ENCODE measurements around the gene AMN1. TPM values are rescaled to one million over a fixed set of nuclear protein-coding genes. Genes with fewer than 3 reads are reported as not detected.
"Not testable (repeated sequence)": the region's sequence is repeated elsewhere in the genome, so short reads cannot be mapped to it uniquely, and the experiment has no call there.

AMN1 gene
- total RNA-seq, 1 donor from 2014 or later, result 5.6 TPM

DNA sequence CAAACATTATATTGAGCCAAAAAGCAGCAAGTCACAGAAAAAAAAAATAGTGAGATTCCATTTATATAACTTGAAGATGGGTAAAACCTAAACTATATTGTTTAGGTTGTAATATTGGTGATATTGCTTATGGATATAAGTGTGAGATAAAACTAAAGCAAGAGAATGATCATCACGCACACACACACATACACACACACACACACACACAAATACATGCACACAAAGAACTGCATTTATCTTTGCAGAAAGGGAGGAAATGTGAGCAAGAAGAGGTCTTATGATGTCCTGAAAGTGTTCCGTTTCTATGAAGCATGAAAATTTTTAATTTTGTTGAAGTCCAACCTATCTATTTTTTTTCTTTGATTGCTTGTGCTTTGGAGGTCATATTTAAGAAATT lies 16.4 kb upstream of the AMN1 start:
- peaks cover 11% of the 10 kb centered on the region for H3K36me3 Mint-ChIP-seq (ENCODE audit: low read depth, unreplicated experiment)
- H3K4me3 Mint-ChIP-seq (ENCODE audit: unreplicated experiment), result no peak overlapping the region
- peaks cover 10% of the 10 kb centered on the region for H3K4me1 Mint-ChIP-seq (ENCODE audit: unreplicated experiment)
- DNase-seq (ENCODE audit: low spot score), result no peak
- TF ChIP-seq, protein P1, sequence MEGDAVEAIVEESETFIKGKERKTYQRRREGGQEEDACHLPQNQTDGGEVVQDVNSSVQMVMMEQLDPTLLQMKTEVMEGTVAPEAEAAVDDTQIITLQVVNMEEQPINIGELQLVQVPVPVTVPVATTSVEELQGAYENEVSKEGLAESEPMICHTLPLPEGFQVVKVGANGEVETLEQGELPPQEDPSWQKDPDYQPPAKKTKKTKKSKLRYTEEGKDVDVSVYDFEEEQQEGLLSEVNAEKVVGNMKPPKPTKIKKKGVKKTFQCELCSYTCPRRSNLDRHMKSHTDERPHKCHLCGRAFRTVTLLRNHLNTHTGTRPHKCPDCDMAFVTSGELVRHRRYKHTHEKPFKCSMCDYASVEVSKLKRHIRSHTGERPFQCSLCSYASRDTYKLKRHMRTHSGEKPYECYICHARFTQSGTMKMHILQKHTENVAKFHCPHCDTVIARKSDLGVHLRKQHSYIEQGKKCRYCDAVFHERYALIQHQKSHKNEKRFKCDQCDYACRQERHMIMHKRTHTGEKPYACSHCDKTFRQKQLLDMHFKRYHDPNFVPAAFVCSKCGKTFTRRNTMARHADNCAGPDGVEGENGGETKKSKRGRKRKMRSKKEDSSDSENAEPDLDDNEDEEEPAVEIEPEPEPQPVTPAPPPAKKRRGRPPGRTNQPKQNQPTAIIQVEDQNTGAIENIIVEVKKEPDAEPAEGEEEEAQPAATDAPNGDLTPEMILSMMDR (IDR thresholded peaks at IDR 0.05; ENCODE audit: unreplicated experiment), result no peak
- no peak overlapping the region for H3K27ac Mint-ChIP-seq (ENCODE audit: unreplicated experiment)
- H3K27me3 Mint-ChIP-seq (ENCODE audit: unreplicated experiment), result peaks cover 4% of the 10 kb centered on the region
- peaks cover 11% of the 10 kb centered on the region for H3K9me3 Mint-ChIP-seq (ENCODE audit: unreplicated experiment)

DNA sequence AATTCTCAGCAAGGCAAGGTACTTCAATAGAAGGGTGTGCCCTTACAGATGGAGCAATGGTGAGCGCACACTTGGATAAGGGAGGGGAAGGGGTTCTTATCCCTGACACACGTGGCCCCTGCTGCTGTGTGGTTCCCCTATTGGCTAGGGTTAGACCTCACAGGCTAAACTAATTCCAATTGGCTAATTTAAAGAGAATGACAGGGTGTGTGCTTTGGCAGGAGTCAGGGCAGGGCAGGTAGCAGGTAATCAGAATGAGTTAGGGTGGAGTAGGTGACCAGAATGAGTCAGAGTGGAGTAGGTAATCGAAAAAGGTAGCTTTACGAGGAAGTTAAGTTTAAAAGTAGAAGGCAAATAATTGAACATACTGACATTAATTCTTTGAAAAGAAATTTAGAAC lies 15.5 kb upstream of the AMN1 start:
- not testable (repeated sequence) for H3K4me3 Mint-ChIP-seq (ENCODE audit: unreplicated experiment); H3K36me3 Mint-ChIP-seq (ENCODE audit: low read depth, unreplicated experiment); H3K9me3 Mint-ChIP-seq (ENCODE audit: unreplicated experiment); H3K4me1 Mint-ChIP-seq (ENCODE audit: unreplicated experiment); DNase-seq (ENCODE audit: low spot score); H3K27ac Mint-ChIP-seq (ENCODE audit: unreplicated experiment); H3K27me3 Mint-ChIP-seq (ENCODE audit: unreplicated experiment)

DNA sequence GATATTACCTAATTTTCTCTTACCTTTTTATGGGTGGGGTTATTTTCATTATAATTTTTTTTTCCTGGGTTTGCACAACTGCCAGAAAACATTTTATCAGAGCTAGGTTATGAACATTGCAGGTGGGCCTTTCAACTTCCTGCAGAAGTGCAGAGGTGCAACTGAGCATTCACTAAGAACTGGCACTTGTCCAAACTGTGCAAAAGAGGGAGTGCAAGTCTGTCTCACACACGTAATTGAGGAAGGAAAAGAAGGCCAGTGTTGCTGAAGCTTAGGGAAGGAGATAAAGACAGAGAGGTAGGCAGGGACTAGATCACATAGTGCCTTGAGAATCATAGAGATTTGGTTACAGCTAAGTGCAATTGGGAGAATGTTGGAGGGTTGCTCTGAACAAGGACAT lies 14.1 kb upstream of the AMN1 start:
- TF ChIP-seq, protein P1 (IDR thresholded peaks at IDR 0.05; ENCODE audit: unreplicated experiment), result no peak
- Mint-ChIP-seq H3K9me3 (ENCODE audit: unreplicated experiment) (no peaks in the 10 kb centered on the region), H3K4me3 (ENCODE audit: unreplicated experiment) (no peak overlapping the region), H3K27me3 (ENCODE audit: unreplicated experiment) (no peaks in the 10 kb centered on the region), H3K27ac (ENCODE audit: unreplicated experiment) (no peak overlapping the region), H3K4me1 (ENCODE audit: unreplicated experiment) (no peaks in the 10 kb centered on the region), H3K36me3 (ENCODE audit: low read depth, unreplicated experiment) (no peaks in the 10 kb centered on the region)
- no peak for DNase-seq (ENCODE audit: low spot score)

DNA sequence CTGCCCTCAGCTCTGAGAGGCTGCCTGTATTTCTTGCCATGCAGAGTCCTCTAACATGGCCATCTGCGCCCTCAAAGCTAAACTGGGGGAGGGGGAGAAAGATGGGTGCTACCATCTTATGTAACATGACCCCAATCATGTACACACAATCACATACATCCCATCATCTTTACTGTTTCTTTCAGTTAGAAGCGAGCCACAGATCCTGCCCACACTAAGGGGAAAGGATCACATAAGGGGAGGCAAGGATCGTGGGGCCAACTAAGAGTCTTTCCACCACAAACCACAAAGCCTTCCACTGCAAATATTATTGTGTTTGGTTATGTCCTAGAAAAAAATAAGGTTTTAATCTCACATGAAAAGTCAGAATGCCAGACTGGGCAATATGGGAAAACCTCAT lies 11.8 kb upstream of the AMN1 start:
- Mint-ChIP-seq H3K27me3 (ENCODE audit: unreplicated experiment) (no peaks in the 10 kb centered on the region), H3K4me3 (ENCODE audit: unreplicated experiment) (no peak overlapping the region), H3K9me3 (ENCODE audit: unreplicated experiment) (no peaks in the 10 kb centered on the region), H3K36me3 (ENCODE audit: low read depth, unreplicated experiment) (no peaks in the 10 kb centered on the region), H3K27ac (ENCODE audit: unreplicated experiment) (no peak overlapping the region), H3K4me1 (ENCODE audit: unreplicated experiment) (no peaks in the 10 kb centered on the region)
- TF ChIP-seq, protein P1 (IDR thresholded peaks at IDR 0.05; ENCODE audit: unreplicated experiment), result no peak
- no peak for DNase-seq (ENCODE audit: low spot score)

DNA sequence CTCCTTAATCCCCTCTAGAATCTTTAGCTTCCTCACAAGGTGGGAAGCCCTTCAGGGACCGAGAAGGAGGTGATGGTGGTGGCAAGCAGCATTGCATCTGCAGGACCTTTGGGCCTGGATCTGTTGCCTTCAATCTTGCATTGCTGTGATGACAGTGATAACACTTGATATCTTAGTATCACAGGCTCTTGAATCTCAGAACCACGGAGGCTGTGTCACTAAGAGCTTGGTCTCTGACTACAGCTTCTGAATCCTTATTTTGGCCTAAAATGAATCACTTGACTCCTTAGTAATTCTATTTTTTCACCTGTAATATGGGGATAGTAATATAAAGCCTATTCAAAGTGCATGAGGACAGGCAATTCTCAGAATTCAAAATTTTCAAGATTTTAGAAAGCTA lies 8.9 kb upstream of the AMN1 start:
- DNase-seq (ENCODE audit: low spot score), result no peak
- no peak overlapping the region for H3K4me3 Mint-ChIP-seq (ENCODE audit: unreplicated experiment)
- H3K9me3 Mint-ChIP-seq (ENCODE audit: unreplicated experiment), result peaks cover 4% of the 10 kb centered on the region
- H3K27me3 Mint-ChIP-seq (ENCODE audit: unreplicated experiment), result peaks cover 3% of the 10 kb centered on the region
- H3K4me1 Mint-ChIP-seq (ENCODE audit: unreplicated experiment), result peaks cover 5% of the 10 kb centered on the region
- H3K27ac Mint-ChIP-seq (ENCODE audit: unreplicated experiment), result no peak overlapping the region
- peaks cover 5% of the 10 kb centered on the region for H3K36me3 Mint-ChIP-seq (ENCODE audit: low read depth, unreplicated experiment)
- TF ChIP-seq, protein P1 (IDR thresholded peaks at IDR 0.05; ENCODE audit: unreplicated experiment), result no peak

DNA sequence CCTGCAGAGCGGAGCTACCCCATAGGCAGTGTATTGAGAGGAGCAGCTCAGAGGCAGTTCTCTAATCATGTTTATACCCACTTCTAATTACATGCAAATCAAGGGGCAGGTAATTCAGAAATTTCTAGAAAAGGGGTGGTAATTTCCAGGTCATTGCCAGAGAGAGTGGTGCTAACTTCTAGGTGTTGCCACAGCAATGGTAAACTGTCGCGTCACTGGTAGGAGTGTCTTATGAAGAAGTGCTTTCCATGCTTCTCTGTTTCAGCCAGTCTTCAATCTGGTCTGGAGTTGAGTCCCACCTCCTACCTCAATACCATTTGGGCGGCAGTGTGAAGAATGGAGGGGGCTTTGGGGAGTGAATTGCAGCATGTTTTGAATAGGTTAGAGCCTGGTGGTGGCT lies 8.5 kb upstream of the AMN1 start:
- Mint-ChIP-seq H3K27me3 (ENCODE audit: unreplicated experiment) (peaks cover 3% of the 10 kb centered on the region), H3K27ac (ENCODE audit: unreplicated experiment) (no peak overlapping the region), H3K36me3 (ENCODE audit: low read depth, unreplicated experiment) (peaks cover 5% of the 10 kb centered on the region), H3K9me3 (ENCODE audit: unreplicated experiment) (peaks cover 5% of the 10 kb centered on the region), H3K4me3 (ENCODE audit: unreplicated experiment) (no peak overlapping the region), H3K4me1 (ENCODE audit: unreplicated experiment) (peaks cover 5% of the 10 kb centered on the region)
- DNase-seq (ENCODE audit: low spot score), result no peak
- TF ChIP-seq, protein P1 (IDR thresholded peaks at IDR 0.05; ENCODE audit: unreplicated experiment), result no peak

All from endothelial cell (in vitro differentiated cells).